ENCODE results near the gene MASTL. TPM values are rescaled to one million over a fixed set of nuclear protein-coding genes. Genes with fewer than 3 reads are reported as not detected.
A peak's percentile ranks its signal among the peaks of the same experiment; 100 is the strongest.

MASTL gene
- total RNA-seq: 1 to 10 TPM; 1.6 to 4.3 (median 2.0) TPM
- polyA plus RNA-seq: 1 to 10 TPM; 1.5 to 1.7 TPM
- long read RNA-seq, donor 1, partial matches to known transcripts: 1 of 2 reads
- long read RNA-seq, donor 1, other reads (novel, unspliced or antisense): 0 of 2 reads
- long read RNA-seq, donor 2, partial matches to known transcripts: 0 of 4 reads
- long read RNA-seq, donor 2, other reads (novel, unspliced or antisense): 3 of 4 reads
- long read RNA-seq, donor 3, partial matches to known transcripts: 0 of 3 reads
- long read RNA-seq, donor 3, other reads (novel, unspliced or antisense): 0 of 3 reads

DNA sequence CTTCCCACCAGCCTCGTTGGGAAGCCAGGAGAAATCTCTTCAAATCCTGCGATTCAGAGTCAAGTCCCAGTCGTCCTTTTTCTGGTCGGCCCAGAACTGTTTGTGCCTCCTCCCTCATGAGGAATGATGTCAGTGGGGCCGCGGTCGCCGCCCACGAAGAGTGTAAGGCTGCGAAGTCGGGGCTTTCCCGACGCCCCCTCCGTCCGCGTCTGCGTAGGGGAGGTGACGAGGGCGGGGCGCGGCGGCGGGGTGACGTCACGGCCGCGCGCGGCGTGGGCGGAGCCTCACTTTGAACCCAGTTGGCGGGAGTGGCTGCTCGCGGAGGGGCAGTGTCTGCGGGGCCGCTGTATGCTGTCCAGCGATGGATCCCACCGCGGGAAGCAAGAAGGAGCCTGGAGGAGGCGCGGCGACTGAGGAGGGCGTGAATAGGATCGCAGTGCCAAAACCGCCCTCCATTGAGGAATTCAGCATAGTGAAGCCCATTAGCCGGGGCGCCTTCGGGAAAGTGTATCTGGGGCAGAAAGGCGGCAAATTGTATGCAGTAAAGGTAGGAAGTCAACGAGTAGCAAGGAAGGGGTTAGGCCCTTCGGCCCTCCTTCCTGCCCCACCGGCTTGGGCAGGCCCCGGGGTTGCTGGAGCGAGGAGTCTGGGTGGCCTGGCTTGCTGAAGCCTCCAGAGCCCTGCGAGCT lies at the start of gene MASTL:
Gene MASTL (plus strand): TSS at position 287 of the 689 bp plus-strand sequence. CDS start 75 bp downstream, at position 362.
- TF ChIP-seq, protein P1, sequence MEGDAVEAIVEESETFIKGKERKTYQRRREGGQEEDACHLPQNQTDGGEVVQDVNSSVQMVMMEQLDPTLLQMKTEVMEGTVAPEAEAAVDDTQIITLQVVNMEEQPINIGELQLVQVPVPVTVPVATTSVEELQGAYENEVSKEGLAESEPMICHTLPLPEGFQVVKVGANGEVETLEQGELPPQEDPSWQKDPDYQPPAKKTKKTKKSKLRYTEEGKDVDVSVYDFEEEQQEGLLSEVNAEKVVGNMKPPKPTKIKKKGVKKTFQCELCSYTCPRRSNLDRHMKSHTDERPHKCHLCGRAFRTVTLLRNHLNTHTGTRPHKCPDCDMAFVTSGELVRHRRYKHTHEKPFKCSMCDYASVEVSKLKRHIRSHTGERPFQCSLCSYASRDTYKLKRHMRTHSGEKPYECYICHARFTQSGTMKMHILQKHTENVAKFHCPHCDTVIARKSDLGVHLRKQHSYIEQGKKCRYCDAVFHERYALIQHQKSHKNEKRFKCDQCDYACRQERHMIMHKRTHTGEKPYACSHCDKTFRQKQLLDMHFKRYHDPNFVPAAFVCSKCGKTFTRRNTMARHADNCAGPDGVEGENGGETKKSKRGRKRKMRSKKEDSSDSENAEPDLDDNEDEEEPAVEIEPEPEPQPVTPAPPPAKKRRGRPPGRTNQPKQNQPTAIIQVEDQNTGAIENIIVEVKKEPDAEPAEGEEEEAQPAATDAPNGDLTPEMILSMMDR (IDR thresholded peaks at IDR 0.05): no peak
- Histone ChIP-seq H3K36me3 (peaks cover 0 to 31% (median 7%) of the 10 kb centered on the region in 9 donors), H3K4me3 (peak within 1 kb of the TSS; percentile 48 to 95 (median 84)), H3K27ac (peak within 1 kb of the TSS; percentile 93 to 100 (median 98)), H3K27me3 (no peaks in the 10 kb centered on the region), H3K4me1 (peaks cover 2 to 50% (median 36%) of the 10 kb centered on the region in 9 donors), H3K9me3 (no peaks in the 10 kb centered on the region)
- 0 to 1% methylated on average over 55 of the region's 55 CpGs for WGBS, 2 donors
- peak; percentile 96 to 98 (median 97) for ATAC-seq
- DNase-seq: peak; percentile 92 to 93
- intact Hi-C loops (cut with DNase I): loop anchor here in 5 of 10 donors (2.0 to 10.0 kb wide), 4 partner anchors 53 to 90 kb away; partner anchors contain the start of genes ACBD5 (in 5 of the 5) and ANKRD26 (in 2 of the 5)

DNA sequence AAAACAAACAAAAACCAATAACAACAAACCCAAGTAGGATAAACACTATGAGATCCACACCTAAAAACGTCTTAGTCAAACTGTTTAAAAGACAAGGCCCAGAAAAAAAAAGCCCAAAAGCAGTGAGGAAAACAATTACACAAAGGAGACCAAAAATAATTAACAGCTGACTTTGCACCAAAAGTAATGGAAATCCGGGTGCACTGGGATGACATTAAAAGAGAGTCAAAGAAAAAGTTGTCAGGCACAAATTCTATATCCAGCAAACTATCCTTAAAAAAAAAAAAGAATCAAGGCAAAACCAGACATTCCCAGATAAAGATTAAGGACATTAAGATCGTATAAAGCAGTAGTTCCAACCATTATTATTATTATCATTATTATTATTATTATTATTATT lies 47.0 kb upstream of the MASTL start:
- peaks cover 0 to 18% (median 0%) of the 10 kb centered on the region in 11 donors for H3K9me3 ChIP-seq
- H3K27ac ChIP-seq: no peak overlapping the region
- H3K36me3 ChIP-seq: peaks cover 0 to 73% (median 32%) of the 10 kb centered on the region in 9 donors
- intact Hi-C loops (cut with DNase I): no loop called here
- ATAC-seq (no peak), DNase-seq (no peak)
- 97% methylated on average over 3 of the region's 3 CpGs for WGBS, 2 donors
- H3K4me1 ChIP-seq: no peaks in the 10 kb centered on the region
- no peaks in the 10 kb centered on the region for H3K27me3 ChIP-seq
- H3K4me3 ChIP-seq: no peak overlapping the region
- TF ChIP-seq, protein P1 (IDR thresholded peaks at IDR 0.05): no peak

DNA sequence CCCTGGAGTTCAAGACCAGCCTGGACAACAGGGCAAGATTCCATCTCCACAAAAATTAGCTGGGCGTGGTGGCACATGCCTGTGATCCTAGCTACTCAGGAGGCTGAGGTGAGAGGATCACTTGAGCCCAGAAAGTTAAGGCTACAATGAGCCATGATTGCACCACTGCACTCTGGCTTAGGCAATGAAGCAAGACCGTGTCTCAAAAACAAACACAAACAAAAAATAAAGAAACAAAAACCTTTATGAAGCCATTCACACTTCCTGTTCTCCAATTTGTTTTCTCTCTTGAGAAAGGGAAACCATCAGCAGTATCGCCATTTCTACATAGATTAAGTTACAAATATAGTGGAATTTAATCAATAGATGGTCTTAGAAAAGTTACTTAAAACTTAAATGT lies 20.8 kb upstream of the MASTL start:
- 94 to 97% methylated on average over 3 of the region's 3 CpGs for WGBS, 2 donors
- peaks cover 0 to 6% (median 0%) of the 10 kb centered on the region in 9 donors for H3K4me1 ChIP-seq
- DNase-seq (no peak), ATAC-seq (no peak)
- H3K9me3 ChIP-seq: no peaks in the 10 kb centered on the region
- TF ChIP-seq, protein P1 (IDR thresholded peaks at IDR 0.05): no peak
- no peak overlapping the region for H3K4me3 ChIP-seq
- H3K27me3 ChIP-seq: no peaks in the 10 kb centered on the region
- intact Hi-C loops (cut with DNase I): no loop called here
- no peak overlapping the region for H3K27ac ChIP-seq
- H3K36me3 ChIP-seq: peaks cover 0 to 100% (median 50%) of the 10 kb centered on the region in 9 donors

DNA sequence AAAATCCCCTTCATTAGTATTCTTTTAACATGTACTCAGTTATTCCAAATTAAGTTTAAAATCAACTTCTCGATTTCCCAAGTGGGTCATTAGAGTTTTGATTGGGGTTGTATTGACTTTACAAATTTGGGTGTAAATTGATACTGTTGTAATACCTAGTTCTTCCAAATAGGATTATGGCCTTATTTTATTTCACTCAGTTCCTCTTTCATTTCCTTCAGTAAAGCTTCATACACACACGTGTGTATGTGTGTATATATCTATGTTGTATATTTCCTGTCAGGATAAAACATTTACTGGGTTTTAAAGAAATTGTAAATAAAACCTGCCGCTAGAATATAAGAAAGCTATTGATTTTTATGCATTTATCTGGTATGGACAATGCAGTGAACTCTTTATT lies 16.9 kb upstream of the MASTL start:
- H3K27ac ChIP-seq: no peak overlapping the region
- ATAC-seq: no peak
- DNase-seq: no peak
- no peaks in the 10 kb centered on the region for H3K9me3 ChIP-seq
- H3K4me3 ChIP-seq: no peak overlapping the region
- no peaks in the 10 kb centered on the region for H3K27me3 ChIP-seq
- H3K4me1 ChIP-seq: no peaks in the 10 kb centered on the region
- WGBS, 2 donors: 86 to 87% methylated on average over 3 of the region's 3 CpGs
- intact Hi-C loops (cut with DNase I): no loop called here
- H3K36me3 ChIP-seq: peaks cover 0 to 100% (median 30%) of the 10 kb centered on the region in 9 donors
- TF ChIP-seq, protein P1 (IDR thresholded peaks at IDR 0.05): no peak

Measured in heart right ventricle (tissue), 16 donors.